ENCODE measurements around the gene CCDC60. TPM values are rescaled to one million over a fixed set of nuclear protein-coding genes. Genes with fewer than 3 reads are reported as not detected.
A peak's percentile ranks its signal among the peaks of the same experiment; 100 is the strongest.
"Not testable (repeated sequence)": the region's sequence is repeated elsewhere in the genome, so short reads cannot be mapped to it uniquely, and the experiment has no call there.

The CCDC60 gene
- total RNA-seq, 4 donors from 2014 or later: 0.64 to 10.6 (median 2.1) TPM

DNA sequence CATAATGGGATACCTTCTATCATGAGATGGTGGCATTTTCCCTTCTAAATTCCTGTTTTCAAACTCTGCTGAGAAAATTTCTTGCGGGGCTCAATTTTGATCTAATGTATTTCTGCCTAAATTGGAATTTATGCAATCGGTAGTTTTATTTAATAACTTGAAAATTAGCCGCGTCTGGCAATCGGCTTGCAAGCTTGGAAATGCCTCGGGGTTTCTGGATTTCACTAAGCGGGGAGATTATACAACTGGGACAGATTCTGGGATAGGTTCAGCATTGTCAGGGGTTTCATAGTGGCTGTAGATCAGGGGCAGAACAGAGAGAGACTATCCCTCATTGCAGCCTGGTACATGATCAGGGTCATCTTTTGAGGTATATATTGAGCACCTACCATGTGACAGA is 8.6 kb downstream of the CCDC60 start:
- WGBS, 2 donors: 82 to 88% methylated on average over 7 of the region's 7 CpGs
- Histone ChIP-seq H3K27me3 (no peaks in the 10 kb centered on the region), H3K9me3 (no peaks in the 10 kb centered on the region), H3K27ac (no peak overlapping the region), H3K4me1 (no peaks in the 10 kb centered on the region), H3K4me3 (no peak overlapping the region), H3K36me3 (no peaks in the 10 kb centered on the region)
- DNase-seq: no peak
- intact Hi-C loops (cut with DNase I): no loop called here
- TF ChIP-seq, protein P1, sequence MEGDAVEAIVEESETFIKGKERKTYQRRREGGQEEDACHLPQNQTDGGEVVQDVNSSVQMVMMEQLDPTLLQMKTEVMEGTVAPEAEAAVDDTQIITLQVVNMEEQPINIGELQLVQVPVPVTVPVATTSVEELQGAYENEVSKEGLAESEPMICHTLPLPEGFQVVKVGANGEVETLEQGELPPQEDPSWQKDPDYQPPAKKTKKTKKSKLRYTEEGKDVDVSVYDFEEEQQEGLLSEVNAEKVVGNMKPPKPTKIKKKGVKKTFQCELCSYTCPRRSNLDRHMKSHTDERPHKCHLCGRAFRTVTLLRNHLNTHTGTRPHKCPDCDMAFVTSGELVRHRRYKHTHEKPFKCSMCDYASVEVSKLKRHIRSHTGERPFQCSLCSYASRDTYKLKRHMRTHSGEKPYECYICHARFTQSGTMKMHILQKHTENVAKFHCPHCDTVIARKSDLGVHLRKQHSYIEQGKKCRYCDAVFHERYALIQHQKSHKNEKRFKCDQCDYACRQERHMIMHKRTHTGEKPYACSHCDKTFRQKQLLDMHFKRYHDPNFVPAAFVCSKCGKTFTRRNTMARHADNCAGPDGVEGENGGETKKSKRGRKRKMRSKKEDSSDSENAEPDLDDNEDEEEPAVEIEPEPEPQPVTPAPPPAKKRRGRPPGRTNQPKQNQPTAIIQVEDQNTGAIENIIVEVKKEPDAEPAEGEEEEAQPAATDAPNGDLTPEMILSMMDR (IDR thresholded peaks at IDR 0.05): no peak
- no peak for TF ChIP-seq POLR2A (IDR thresholded peaks at IDR 0.05)

DNA sequence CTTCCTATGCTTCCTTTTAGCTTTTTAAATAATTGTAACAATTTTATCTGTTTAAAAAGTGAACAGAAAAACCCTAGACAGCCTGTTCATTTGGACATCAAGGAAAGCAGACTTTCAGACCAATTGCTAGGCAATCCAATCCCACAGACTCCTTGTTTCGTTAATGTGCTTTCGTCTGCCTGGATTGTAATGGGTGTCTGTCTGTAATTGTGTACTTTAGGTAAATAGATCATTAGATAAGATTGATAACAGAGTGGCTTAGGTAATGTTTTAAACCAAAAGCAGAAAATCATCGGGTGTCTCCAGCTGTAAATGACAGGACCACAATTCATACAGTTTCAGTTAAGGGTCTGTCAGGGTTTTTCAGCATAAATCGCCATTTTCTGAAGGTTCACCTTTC is 19.6 kb downstream of the CCDC60 start:
- no peak overlapping the region for H3K27ac ChIP-seq
- DNase-seq: no peak
- no peak overlapping the region for H3K4me3 ChIP-seq
- H3K4me1 ChIP-seq: no peaks in the 10 kb centered on the region
- 46 to 67% methylated on average over 4 of the region's 4 CpGs for WGBS, 2 donors
- intact Hi-C loops (cut with DNase I): no loop called here
- H3K9me3 ChIP-seq: peaks cover 0 to 7% (median 0%) of the 10 kb centered on the region in 3 donors
- no peaks in the 10 kb centered on the region for H3K36me3 ChIP-seq
- TF ChIP-seq POLR2A (IDR thresholded peaks at IDR 0.05): no peak
- TF ChIP-seq, protein P1 (IDR thresholded peaks at IDR 0.05): no peak
- peaks cover 0 to 3% (median 0%) of the 10 kb centered on the region in 4 donors for H3K27me3 ChIP-seq

DNA sequence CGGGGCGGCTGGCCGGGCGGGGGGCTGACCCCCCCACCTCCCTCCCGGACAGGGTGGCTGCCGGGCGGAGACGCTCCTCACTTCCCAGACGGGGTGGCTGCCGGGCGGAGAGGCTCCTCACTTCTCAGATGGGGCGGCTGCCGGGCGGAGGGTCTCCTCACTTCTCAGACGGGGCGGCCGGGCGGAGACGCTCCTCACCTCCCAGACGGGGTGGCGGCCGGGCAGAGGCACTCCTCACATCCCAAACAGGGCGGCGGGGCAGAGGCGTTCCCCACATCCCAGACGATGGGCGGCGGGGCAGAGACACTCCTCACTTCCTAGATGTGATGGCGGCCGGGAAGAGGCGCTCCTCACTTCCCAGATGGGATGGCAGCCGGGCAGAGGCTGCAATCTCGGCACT is 25.8 kb downstream of the CCDC60 start:
- H3K4me3 ChIP-seq; intact Hi-C loops (cut with DNase I); DNase-seq; H3K27me3 ChIP-seq; H3K27ac ChIP-seq; H3K9me3 ChIP-seq; H3K36me3 ChIP-seq: not testable (repeated sequence)
- WGBS, 2 donors: no CpG with 5 or more reads among the region's 33 CpGs
- peaks cover 0 to 17% (median 0%) of the 10 kb centered on the region in 3 donors for H3K4me1 ChIP-seq

DNA sequence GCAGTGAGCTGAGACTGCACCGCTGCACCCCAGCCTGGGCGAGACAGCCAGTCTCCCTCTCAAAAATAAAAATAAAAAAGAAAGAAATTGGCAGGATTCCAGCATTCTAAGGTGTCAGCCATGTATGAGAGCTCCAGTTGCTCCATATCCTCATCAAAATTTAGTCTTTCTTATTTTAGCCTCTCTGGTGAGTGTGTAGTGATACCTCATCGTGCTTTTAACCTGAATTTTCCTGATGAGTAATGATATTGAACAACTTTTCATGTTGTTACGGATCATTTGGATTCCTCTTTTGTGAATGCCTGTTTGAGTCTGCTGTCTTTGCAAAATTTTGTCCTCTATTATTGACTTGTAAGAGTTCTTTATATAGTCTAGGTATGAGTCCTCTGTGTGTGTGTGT is 28.5 kb downstream of the CCDC60 start:
- no peak for DNase-seq
- intact Hi-C loops (cut with DNase I): no loop called here
- Histone ChIP-seq H3K9me3 (no peaks in the 10 kb centered on the region), H3K36me3 (no peaks in the 10 kb centered on the region), H3K4me3 (no peak overlapping the region), H3K27me3 (no peaks in the 10 kb centered on the region), H3K4me1 (peaks cover 0 to 21% (median 0%) of the 10 kb centered on the region in 3 donors), H3K27ac (peak overlapping the region in 1 of 4 donors; percentile 13)
- TF ChIP-seq POLR2A (IDR thresholded peaks at IDR 0.05): no peak
- TF ChIP-seq, protein P1 (IDR thresholded peaks at IDR 0.05): no peak
- 47 to 51% methylated on average over 4 of the region's 4 CpGs for WGBS, 2 donors

DNA sequence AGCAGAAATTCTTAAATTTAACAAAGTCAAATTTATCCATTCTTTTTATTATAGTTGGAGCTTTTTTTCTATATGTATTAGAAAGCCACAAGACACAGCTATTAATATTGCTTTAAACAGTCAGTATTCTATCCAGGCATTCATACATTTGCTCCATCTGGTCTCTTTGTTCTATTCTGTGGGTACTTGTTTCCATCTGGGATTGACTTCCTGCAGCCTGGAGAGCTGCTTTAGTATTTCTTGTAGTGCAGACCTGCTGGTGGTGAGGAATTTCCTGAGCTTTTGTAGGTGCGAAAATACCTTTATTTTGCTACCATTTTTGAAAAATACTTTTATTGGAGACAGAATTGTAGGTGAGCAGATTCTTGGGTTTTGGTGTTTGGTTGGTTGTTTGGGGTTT is 29.0 kb downstream of the CCDC60 start:
- no peaks in the 10 kb centered on the region for H3K27me3 ChIP-seq
- TF ChIP-seq, protein P1 (IDR thresholded peaks at IDR 0.05): no peak
- TF ChIP-seq POLR2A (IDR thresholded peaks at IDR 0.05): no peak
- no peak overlapping the region for H3K27ac ChIP-seq
- no peaks in the 10 kb centered on the region for H3K36me3 ChIP-seq
- intact Hi-C loops (cut with DNase I): no loop called here
- 73 to 88% methylated on average over 1 of the region's 1 CpG for WGBS, 2 donors
- no peak overlapping the region for H3K4me3 ChIP-seq
- DNase-seq: no peak
- peaks cover 0 to 23% (median 0%) of the 10 kb centered on the region in 3 donors for H3K4me1 ChIP-seq
- H3K9me3 ChIP-seq: no peaks in the 10 kb centered on the region

DNA sequence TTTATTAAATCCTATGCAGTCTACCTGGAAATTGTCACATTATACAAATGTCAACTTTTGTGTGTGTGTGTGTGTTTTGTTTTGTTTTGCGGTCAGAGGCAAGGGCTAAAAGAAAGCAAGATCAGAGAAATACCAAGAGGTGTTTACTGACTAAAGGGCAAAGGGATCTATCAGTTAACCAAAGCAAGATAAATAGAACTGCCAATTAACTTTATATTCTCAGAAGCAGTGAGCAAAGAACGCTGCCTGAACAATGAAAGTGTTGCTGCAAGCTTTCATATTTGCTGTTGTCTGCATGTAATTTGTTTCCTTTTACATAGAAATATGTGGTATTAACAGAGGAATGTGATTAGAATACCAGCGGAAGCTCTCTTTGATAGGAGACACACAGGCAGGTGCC is 30.9 kb downstream of the CCDC60 start:
- DNase-seq: no peak
- Histone ChIP-seq H3K9me3 (no peaks in the 10 kb centered on the region), H3K4me3 (no peak overlapping the region), H3K36me3 (no peaks in the 10 kb centered on the region), H3K27ac (peak overlapping the region in 1 of 4 donors; percentile 10), H3K4me1 (peaks cover 0 to 43% (median 13%) of the 10 kb centered on the region in 3 donors), H3K27me3 (no peaks in the 10 kb centered on the region)
- TF ChIP-seq POLR2A (IDR thresholded peaks at IDR 0.05): no peak
- TF ChIP-seq, protein P1 (IDR thresholded peaks at IDR 0.05): no peak
- 56 to 72% methylated on average over 3 of the region's 3 CpGs for WGBS, 2 donors
- intact Hi-C loops (cut with DNase I): no loop called here
